GM21619 (cell line): Measurements from ENCODE around the gene GJB4.
"Not testable (repeated sequence)": the region's sequence is repeated elsewhere in the genome, so short reads cannot be mapped to it uniquely, and the experiment has no call there.

Source experiments
- ATAC-seq: cut with Tn5 transposase; IDR thresholded peaks from one replicate; pipeline ENCODE4 v1.9.1; 2021; ENCODE audit not compliant: unreplicated experiment

The GJB4 gene

DNA sequence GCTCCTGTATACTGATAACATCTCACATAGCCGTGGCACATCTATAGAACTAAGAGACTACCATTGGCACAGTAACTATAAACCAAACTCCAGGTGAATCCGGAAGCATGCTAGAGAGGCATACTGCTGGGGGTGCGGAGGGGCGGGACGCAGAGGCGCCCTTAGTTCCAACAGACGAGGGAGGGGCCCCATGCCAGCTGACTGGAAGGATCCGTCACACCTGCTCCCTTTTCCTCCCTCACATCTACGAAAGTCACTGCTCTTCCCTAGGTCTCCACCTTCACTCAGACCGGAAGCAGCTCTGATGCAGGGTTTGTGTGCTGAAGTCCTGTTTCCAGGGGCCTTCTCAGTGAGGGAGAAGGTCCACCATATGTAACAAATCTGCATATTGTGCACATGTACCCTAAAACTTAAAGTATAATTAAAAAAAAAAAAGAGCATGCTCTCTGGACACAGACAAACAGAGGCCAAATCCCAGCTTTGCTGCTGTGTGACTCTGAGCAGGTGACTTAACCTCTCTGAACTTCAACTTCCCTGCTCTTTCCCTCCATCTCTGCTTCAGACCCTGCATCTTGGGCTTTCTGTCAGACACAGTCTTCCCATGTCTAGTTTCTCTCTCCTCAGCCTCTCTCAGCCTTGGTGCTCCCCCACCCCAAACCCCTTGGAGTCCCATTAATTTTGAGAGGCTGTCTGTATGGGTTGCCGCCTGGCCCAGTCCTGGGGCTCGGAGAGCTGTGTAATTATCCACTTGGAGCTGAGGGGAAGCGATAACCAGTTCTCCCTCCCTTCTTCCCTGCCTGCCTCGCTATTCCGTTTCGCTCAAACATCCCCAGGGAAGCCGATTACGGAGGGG lies 12.5 kb upstream of the GJB4 start:
- no peak for ATAC-seq

DNA sequence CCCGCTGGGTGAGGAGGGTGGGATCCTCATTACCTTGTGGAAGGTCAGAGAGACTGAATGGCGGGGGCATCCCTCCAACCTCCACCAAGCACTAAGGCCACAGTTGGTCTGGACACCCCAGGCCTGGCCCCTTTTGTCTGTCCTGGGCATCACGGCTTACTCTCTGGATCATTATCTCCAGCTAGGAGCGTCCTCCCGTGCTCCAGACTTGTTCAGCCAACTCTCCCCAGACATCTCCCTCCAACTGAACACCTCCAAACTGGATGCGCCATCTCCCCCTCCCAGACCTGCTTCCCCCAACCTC lies 11.9 kb upstream of the GJB4 start:
- ATAC-seq, result no peak

GRCh38 chr1:34749992-34750391 lies 9.5 kb upstream of the GJB4 start:
- no peak for ATAC-seq

DNA sequence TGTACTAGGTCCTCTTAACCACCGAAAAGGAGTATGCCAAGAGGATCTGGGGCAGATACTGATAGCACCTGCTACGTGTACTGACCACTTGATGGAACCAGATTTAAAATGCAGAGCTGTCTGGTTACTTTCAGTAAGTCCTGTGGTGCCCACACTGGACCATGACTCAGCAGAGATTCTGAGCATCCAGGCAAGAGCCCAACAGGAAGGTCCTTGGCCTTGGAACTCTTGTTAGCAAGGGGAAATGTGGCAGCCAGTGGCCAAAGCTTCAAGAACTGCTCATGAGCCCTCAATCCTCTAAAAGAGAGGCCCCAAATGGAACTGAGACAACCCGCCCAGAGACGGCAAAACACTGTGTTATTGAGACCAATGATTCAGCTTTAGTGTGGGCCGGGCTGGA lies 8.9 kb upstream of the GJB4 start:
- ATAC-seq, result no peak

DNA sequence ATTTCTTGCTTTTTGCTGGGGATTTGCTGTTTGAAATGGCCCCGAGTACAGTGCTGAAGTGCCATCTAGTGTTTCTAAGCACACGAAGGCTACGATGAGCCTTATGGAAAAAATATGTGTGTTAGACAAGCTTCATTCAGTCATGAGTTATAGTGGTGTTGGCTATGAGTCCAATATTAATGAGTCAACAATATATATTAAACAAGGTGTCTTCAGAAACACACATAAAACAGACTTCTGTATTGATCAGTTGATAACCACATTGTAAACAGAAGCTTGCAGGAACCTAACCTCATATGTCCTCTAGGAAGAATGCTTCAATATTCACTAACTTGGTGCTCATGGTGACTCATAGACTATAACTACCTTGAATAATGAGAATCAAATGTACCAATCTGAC lies 6.4 kb upstream of the GJB4 start:
- ATAC-seq, result no peak

DNA sequence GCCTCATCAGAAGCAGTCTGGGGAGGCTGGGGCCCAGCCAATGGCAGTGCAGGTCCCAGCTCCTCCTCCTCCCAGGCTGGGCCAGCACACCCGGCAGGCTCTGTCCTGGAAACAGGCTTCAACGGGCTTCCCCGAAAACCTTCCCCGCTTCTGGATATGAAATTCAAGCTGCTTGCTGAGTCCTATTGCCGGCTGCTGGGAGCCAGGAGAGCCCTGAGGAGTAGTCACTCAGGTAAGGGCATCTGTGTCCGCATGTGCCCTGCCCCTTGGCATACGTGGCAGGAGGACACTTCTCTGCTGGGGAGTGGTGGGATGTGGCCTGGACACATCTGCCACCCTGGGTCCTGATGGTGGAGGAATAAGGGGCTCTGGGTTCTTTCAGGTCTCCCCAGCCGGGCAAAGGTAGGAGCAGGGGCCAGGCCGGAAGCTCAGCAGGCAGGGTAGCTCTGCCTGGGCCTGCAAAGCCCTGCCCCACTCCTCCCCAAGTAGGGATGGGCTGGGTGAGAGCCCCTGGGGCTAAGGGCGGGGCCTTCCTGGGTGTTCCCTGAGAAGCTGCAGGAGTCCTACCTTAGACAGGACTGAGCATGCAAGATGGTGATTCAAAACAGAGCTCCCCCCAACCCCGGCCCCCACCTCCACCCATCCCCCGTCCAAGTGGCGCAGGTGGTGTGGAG lies 4.4 kb upstream of the GJB4 start, which contains the start of gene GJB5:
GJB5 (plus strand) TSS at position 84 of the 674 bp plus-strand sequence. CDS start 2,284 bp downstream, outside the sequence.
- ATAC-seq, result no peak

GRCh38 chr1:34755961-34756360 lies 3.6 kb upstream of the GJB4 start:
- ATAC-seq, result no peak

DNA sequence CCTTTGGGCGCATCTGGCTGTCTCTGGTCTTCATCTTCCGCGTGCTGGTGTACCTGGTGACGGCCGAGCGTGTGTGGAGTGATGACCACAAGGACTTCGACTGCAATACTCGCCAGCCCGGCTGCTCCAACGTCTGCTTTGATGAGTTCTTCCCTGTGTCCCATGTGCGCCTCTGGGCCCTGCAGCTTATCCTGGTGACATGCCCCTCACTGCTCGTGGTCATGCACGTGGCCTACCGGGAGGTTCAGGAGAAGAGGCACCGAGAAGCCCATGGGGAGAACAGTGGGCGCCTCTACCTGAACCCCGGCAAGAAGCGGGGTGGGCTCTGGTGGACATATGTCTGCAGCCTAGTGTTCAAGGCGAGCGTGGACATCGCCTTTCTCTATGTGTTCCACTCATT lies 2.2 kb upstream of the GJB4 start:
- ATAC-seq, result no peak

DNA sequence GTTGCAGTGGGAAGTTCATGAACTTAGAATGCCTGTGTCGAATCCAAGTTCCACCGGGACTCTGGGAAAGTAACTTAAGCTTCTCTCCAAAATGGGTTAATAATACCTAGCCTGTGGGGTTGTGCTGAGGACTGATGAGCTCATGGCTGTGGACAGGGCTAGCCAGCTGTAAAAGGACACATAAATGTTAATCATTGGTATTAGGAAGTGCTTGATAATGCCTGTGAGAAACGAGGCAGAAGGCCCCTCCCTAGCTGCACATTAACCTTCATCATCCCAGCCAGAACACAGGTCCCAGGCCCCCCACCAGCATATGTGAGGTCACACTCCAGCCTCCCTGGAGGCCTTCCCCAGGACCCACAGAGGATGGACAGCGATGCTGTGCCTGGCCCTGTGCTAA lies 789 bp upstream of the GJB4 start:
- ATAC-seq, result no peak

- no peak for ATAC-seq
Measured at GRCh38 chr1:34761176-34761761, 1.7 kb downstream of the GJB4 start.

DNA sequence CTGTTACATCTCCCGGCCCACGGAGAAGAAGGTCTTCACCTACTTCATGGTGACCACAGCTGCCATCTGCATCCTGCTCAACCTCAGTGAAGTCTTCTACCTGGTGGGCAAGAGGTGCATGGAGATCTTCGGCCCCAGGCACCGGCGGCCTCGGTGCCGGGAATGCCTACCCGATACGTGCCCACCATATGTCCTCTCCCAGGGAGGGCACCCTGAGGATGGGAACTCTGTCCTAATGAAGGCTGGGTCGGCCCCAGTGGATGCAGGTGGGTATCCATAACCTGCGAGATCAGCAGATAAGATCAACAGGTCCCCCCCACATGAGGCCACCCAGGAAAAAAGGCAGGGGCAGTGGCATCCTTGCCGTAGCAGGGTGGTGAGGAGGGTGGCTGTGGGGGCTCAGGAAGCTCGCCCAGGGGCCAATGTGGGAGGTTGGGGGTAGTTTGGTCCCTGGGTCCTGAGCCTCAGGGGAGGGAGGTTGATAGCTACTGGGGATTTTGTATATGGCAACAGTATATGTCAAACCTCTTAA lies 2.3 kb downstream of the GJB4 start:
- no peak for ATAC-seq

- no peak for ATAC-seq
Measured at GRCh38 chr1:34762474-34763141, 3.1 kb downstream of the GJB4 start.

- no peak for ATAC-seq
Measured at GRCh38 chr1:34763142-34763781, 3.7 kb downstream of the GJB4 start.

- ATAC-seq, result no peak
Measured at GRCh38 chr1:34768856-34769255, 9.3 kb downstream of the GJB4 start.

DNA sequence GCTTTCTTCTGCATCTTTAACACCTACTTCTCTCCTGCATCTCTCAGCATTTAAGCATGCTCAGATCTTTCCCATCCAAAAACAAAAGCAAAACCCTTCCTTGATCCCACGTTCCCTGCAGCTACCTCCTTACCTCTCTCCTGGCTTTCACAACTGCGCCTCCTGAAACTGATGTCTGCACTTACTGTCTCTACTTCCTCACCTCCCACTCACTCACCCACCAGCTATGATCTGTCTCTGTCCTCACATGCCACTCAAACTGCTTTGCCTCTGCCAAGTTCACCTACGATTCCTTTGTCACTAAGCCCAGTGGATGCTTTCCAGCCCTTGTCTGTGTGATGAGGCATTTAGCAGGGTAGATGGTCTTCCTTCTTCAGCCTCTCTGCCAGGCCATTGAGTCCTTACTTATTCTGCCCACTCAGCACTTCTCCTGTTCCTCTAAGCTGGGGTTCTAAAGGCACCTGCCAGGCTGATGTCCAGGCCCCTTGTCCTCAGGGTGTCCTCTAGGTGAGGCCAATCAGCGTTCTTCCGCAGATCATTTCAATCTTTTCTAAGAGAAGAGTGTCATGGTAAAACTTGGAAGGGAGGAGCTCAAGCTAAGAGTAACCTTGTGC lies 11.5 kb downstream of the GJB4 start:
- no peak for ATAC-seq

DNA sequence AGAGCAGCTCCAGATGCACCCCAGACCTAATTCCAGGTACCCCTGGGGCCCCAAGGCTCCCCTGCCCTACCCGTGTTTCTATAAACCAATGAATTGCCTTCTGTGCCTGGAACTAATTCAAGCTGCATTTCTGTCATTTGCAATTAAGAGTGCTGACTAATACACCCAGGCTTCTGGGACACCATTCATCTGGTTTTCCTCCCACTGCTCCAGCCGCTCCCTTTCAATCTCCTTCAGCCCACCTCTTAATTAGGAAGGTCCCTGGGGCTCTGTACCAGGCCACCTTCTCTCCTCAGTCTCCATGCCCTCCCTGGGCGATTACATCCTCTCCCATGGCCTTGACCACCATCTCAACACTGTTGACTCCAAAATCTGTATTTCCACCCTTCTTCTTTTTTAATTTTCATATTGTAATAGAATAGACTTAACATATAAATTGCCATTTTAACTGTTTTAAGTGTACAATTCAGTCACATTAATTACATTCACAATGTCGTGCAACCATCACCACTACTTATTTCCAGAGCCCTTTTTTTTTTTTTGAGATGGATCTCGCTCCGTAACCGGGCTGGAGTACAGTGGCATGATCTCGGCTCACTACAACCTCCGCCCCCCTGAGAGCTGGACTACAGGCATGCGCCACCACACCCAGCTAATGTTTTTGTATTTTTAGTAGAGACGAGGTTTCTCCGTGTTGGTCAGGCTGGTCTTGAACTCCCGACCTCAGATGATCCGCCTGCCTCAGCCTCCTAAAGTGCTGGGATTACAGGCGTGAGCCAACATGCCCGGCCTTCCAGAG lies 12.2 kb downstream of the GJB4 start:
- no peak for ATAC-seq

DNA sequence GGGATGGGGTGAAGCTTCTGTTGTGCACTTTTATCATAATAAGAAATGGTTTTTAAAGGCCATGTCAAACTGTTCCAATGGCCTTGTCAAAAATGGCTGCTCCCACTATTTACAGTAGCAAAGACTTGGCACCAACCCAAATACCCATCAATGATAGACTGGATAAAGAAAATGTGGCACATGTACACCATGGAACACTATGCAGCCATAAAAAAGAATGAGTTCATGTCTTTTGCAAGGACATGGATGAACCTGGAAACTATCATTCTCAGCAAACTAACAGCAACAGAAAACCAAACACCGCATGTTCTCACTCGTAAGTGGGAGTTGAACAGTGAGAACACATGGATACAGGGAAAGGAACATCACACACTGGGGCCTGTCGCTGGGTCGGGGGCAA lies 13.6 kb downstream of the GJB4 start:
- ATAC-seq, result not testable (repeated sequence)

DNA sequence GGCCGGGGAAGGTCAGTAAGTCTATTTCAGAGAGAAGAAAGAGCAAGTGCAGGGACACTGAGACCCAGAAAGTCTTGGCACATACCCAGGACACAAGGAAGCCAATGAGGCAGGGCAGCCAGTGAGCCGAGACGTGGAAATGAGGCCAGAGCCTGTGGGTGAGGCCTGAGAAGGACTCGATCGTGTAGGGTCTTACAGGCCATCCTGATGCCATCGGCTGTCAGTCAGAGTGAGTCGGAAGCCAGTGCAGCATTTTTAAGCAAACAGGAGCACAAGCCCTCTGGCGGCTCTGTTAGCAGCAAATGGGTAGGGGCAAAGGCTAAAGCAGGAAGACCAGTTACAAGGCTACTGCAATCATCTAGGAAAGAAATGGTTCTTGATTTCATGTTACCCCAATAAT lies 15.4 kb downstream of the GJB4 start:
- no peak for ATAC-seq

GRCh38 chr1:34776911-34777310 lies 17.4 kb downstream of the GJB4 start:
- no peak for ATAC-seq
